T-helper 17 cell (primary cell): ENCODE measurements around the gene MTHFD2L. TPM values are rescaled to one million over a fixed set of nuclear protein-coding genes. Genes with fewer than 3 reads are reported as not detected.
A peak's percentile ranks its signal among the peaks of the same experiment; 100 is the strongest.

Experiments used
- ATAC-seq: fragments of 150-1000 bp; cut with Tn5 transposase; 2 replicates; pipeline ENCODE4 v1.10.0; 2021; ENCODE audit warnings: mild to moderate bottlenecking, moderate library complexity
- DNase-seq, 3 donors: peaks; one replicate each; pipeline versions ENCODE4 v3.0.0 to v3.0.0-alpha.2; 2020 to 2021
- H3K9me3 ChIP-seq: one replicate; pipeline ENCODE4 v1.7.0; 2013; ENCODE audit warnings: low read length, mild to moderate bottlenecking; ENCODE audit not compliant: control insufficient read depth, poor library complexity, severe bottlenecking
- H3K27ac Mint-ChIP-seq: one replicate; pipeline ENCODE4 v1.8.0; 2022; ENCODE audit warnings: mild to moderate bottlenecking, moderate library complexity, mixed read lengths
- H3K27me3 Mint-ChIP-seq: one replicate; pipeline ENCODE4 v1.8.0; 2022; ENCODE audit warnings: mixed read lengths
- H3K36me3 Mint-ChIP-seq: one replicate; pipeline ENCODE4 v1.8.0; 2022; ENCODE audit warnings: low read depth, mixed read lengths
- H3K4me1 Mint-ChIP-seq: one replicate; pipeline ENCODE4 v1.8.0; 2022; ENCODE audit warnings: mild to moderate bottlenecking, mixed read lengths
- H3K4me3 Mint-ChIP-seq: one replicate; pipeline ENCODE4 v1.8.0; 2022; ENCODE audit warnings: mild to moderate bottlenecking, moderate library complexity, mixed read lengths
- total RNA-seq, 4 donors: library from RNA in 2 of 4; stranded (reverse) in 2 of 4; gene quantifications; one replicate each; pipeline ENCODE4 v1.2.3 and lab custom pipeline; 2022 to 2026

The MTHFD2L gene
- 10 to 100 TPM in 1 of 2 donors, 1 to 10 TPM in 1; 6.2 to 14.5 TPM for total RNA-seq
- total RNA-seq (lab: John Stamatoyannopoulos, UW) = 5.8 to 9.3 reads per million in 2 donors

- Mint-ChIP-seq H3K27me3 (peaks cover 9% of the 10 kb centered on the region), H3K36me3 (peaks cover 3% of the 10 kb centered on the region), H3K4me3 (peak within 1 kb of the TSS; percentile 89), H3K4me1 (peaks cover 12% of the 10 kb centered on the region), H3K27ac (peak within 1 kb of the TSS; percentile 86)
- peak; percentile 62 to 69 (median 63) for DNase-seq
- ATAC-seq = peak; percentile 98
- no peaks in the 10 kb centered on the region for H3K9me3 ChIP-seq
Measured at GRCh38 chr4:74157561-74158465, at the start of gene MTHFD2L. Gene MTHFD2L, plus strand, starts transcription at chr4:74158118. Its CDS starts 21 bp downstream, at chr4:74158139.

GRCh38 chr4:74108457-74109115, 49.3 kb upstream of the MTHFD2L start:
- H3K27ac Mint-ChIP-seq = no peak overlapping the region
- DNase-seq (no peak), ATAC-seq (no peak)
- no peaks in the 10 kb centered on the region for H3K4me1 Mint-ChIP-seq
- no peaks in the 10 kb centered on the region for H3K36me3 Mint-ChIP-seq
- H3K27me3 Mint-ChIP-seq = peaks cover 31% of the 10 kb centered on the region
- H3K9me3 ChIP-seq = no peaks in the 10 kb centered on the region
- H3K4me3 Mint-ChIP-seq = no peak overlapping the region

GRCh38 chr4:74109116-74109869, 48.6 kb upstream of the MTHFD2L start:
- ATAC-seq (peak; percentile 42), DNase-seq (no peak)
- Mint-ChIP-seq H3K4me3 (no peak overlapping the region), H3K27ac (no peak overlapping the region), H3K27me3 (peaks cover 31% of the 10 kb centered on the region), H3K36me3 (no peaks in the 10 kb centered on the region), H3K4me1 (no peaks in the 10 kb centered on the region)
- no peaks in the 10 kb centered on the region for H3K9me3 ChIP-seq

- ATAC-seq = no peak
- Mint-ChIP-seq H3K4me1 (no peaks in the 10 kb centered on the region), H3K36me3 (no peaks in the 10 kb centered on the region), H3K4me3 (no peak overlapping the region), H3K27ac (no peak overlapping the region), H3K27me3 (peaks cover 31% of the 10 kb centered on the region)
- no peak for DNase-seq
- H3K9me3 ChIP-seq = no peaks in the 10 kb centered on the region
Measured at GRCh38 chr4:74109870-74110605, 47.9 kb upstream of the MTHFD2L start.

GRCh38 chr4:74110670-74111069, 47.2 kb upstream of the MTHFD2L start:
- Mint-ChIP-seq H3K27ac (no peak overlapping the region), H3K36me3 (no peaks in the 10 kb centered on the region), H3K4me3 (no peak overlapping the region), H3K27me3 (peaks cover 29% of the 10 kb centered on the region), H3K4me1 (no peaks in the 10 kb centered on the region)
- H3K9me3 ChIP-seq = no peaks in the 10 kb centered on the region
- DNase-seq = no peak
- ATAC-seq = no peak

- no peaks in the 10 kb centered on the region for H3K36me3 Mint-ChIP-seq
- peaks cover 25% of the 10 kb centered on the region for H3K27me3 Mint-ChIP-seq
- no peak for DNase-seq
- no peak overlapping the region for H3K4me3 Mint-ChIP-seq
- ATAC-seq = no peak
- H3K4me1 Mint-ChIP-seq = no peaks in the 10 kb centered on the region
- no peaks in the 10 kb centered on the region for H3K9me3 ChIP-seq
- H3K27ac Mint-ChIP-seq = no peak overlapping the region
Measured at GRCh38 chr4:74111306-74111975, 46.5 kb upstream of the MTHFD2L start.

- Mint-ChIP-seq H3K27me3 (peaks cover 21% of the 10 kb centered on the region), H3K36me3 (no peaks in the 10 kb centered on the region), H3K4me3 (no peak overlapping the region), H3K4me1 (no peaks in the 10 kb centered on the region), H3K27ac (no peak overlapping the region)
- no peak for DNase-seq
- ATAC-seq = no peak
- H3K9me3 ChIP-seq = no peaks in the 10 kb centered on the region
Measured at GRCh38 chr4:74111990-74112389, 45.9 kb upstream of the MTHFD2L start.

- Mint-ChIP-seq H3K4me1 (no peaks in the 10 kb centered on the region), H3K4me3 (no peak overlapping the region), H3K27me3 (peaks cover 20% of the 10 kb centered on the region), H3K27ac (no peak overlapping the region), H3K36me3 (no peaks in the 10 kb centered on the region)
- ATAC-seq (no peak), DNase-seq (no peak)
- H3K9me3 ChIP-seq = no peaks in the 10 kb centered on the region
Measured at GRCh38 chr4:74112399-74113105, 45.4 kb upstream of the MTHFD2L start.

- Mint-ChIP-seq H3K4me3 (no peak overlapping the region), H3K27ac (no peak overlapping the region), H3K4me1 (no peaks in the 10 kb centered on the region), H3K36me3 (no peaks in the 10 kb centered on the region), H3K27me3 (peaks cover 31% of the 10 kb centered on the region)
- ATAC-seq (no peak), DNase-seq (no peak)
- H3K9me3 ChIP-seq = no peaks in the 10 kb centered on the region
Measured at GRCh38 chr4:74114234-74114633, 43.7 kb upstream of the MTHFD2L start.

GRCh38 chr4:74117024-74117534, 40.8 kb upstream of the MTHFD2L start:
- no peaks in the 10 kb centered on the region for H3K36me3 Mint-ChIP-seq
- H3K27me3 Mint-ChIP-seq = peaks cover 21% of the 10 kb centered on the region

GRCh38 chr4:74118600-74119338, 39.1 kb upstream of the MTHFD2L start:
- ATAC-seq (no peak), DNase-seq (no peak)
- H3K27ac Mint-ChIP-seq = no peak overlapping the region
- peaks cover 17% of the 10 kb centered on the region for H3K27me3 Mint-ChIP-seq
- no peaks in the 10 kb centered on the region for H3K4me1 Mint-ChIP-seq
- H3K36me3 Mint-ChIP-seq = no peaks in the 10 kb centered on the region
- no peaks in the 10 kb centered on the region for H3K9me3 ChIP-seq
- no peak overlapping the region for H3K4me3 Mint-ChIP-seq

More at GRCh38 chr4:74117024-74117534, 40.8 kb upstream of the MTHFD2L start:
- no peak for ATAC-seq
- no peak overlapping the region for H3K27ac Mint-ChIP-seq
- no peaks in the 10 kb centered on the region for H3K9me3 ChIP-seq
- no peak for DNase-seq
- no peaks in the 10 kb centered on the region for H3K4me1 Mint-ChIP-seq
- no peak overlapping the region for H3K4me3 Mint-ChIP-seq
